Stimulated activated CD4-positive, alpha-beta T cell treated with anti-CD3 and anti-CD28 coated beads, Interleukin-1b, Interleukin-23, amount 100 ng/mL, for 48 hours (primary cell): ENCODE measurements around the gene BLOC1S1.

Experiments
- DNase-seq: peaks from one replicate; pipeline ENCODE4 v3.0.0-alpha.2; 2020

BLOC1S1 gene

DNA sequence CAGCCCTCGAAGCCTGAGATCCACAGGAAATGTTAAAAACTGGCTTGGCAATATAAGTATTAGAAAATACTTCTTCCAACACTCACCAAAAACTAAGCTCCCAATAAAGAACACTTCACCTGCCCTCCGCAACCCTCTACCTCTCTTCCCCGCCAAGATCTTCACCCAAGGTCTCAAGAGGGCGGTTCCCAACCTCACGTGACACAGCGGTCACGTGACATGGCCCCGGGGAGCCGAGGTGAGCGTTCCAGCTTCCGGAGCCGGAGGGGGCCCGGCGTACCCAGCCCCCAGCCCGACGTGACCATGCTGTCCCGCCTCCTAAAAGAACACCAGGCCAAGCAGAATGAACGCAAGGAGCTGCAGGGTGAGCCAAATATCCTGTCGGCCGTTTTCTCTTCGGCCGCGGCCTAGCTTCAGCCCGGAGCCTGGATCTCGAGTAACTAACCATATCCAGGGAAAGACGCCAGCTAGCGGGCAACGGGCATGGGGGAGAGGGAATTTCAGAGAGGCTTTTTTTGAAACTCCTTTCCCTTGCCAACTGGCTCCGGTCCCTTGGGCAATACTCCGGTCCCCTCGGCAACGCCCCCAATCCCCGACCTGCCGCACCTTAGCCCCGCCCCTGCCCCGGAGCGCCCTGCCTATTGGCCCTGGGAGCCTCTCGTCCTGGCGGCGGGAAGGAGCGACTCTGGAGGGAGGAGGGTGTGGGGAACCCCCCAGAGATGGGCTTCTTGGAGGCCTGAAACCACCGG, at the start of gene BLOC1S1:
Gene BLOC1S1 (plus strand): TSS at position 214 of the 749 bp plus-strand sequence. CDS start 6 bp downstream, at position 220.
- DNase-seq: peak; percentile 94

DNA sequence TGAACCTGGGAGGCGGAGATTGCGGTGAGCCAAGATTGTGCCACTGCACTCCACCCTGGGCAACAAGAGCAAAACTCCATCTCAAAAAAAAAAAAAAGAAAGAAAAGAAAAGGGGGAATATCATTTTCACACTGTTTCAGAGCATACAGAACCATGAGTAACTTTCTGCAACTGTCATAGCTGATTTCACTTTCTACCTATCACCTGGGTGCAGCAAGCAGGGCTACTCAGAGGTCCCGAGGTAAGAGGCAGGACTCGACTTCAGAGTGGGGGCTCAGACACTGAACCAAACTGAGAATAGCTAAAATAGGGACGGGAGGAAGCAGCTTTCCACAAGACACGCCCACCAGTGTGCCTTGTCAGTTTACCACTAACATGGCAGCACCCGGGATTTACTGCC, 49.3 kb upstream of the BLOC1S1 start:
- DNase-seq: no peak

DNA sequence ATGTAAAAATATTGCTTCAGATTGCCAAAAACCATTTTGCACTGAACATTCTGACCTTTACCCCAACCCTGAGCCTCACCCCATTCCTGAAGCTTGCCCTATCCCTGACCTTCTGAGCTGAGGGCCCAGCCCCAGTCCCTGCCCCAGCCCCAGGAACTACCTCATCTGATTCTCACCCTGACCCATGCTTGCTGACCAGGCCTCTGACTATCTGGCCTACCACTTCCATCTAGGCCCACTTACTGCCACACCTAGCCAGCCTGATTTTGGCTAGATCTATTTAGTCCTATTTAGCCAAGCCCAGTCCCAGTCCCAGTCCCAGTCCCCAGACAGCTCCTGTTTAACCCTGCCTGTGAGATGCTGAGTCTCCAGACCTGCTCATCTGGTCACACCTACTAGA, 45.6 kb upstream of the BLOC1S1 start:
- no peak for DNase-seq

DNA sequence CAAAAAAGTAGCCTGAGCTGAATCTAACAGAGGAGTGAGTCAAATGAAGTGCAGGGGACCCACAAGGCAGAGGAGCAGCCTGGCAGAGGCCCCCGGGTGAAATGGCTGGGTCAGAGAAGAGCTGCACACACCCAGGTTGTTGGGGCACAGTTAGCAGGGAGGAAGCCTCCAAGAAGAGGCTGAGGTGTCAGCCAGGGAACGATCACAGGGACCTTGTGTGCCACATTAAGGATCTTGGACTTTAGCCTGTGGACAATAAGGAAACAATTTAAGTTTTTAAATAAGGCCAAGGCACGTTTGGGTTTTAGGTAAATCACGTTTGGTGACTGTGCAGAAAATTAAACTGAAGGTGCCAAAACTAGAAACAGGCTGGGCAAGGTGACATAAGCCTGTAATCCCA, 44.1 kb upstream of the BLOC1S1 start:
- DNase-seq: no peak

DNA sequence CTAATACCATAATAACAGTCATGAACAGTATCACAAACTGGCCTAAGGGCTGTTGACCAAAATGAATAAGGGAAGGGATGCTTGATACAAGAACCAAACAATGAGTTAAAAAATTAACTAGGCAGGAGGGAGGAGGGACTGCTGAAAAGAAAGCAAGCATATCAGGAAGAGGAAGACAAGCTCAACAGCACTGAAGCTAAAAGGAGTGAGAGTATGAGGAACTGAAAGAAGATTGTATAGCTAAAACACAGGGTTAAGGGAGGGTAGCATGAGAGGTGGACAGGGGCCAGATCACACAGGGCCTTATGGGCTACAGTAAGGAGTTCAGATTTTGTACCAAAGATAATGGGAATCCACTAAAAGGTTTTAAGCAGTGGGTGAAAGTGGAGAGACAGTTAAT, 42.2 kb upstream of the BLOC1S1 start:
- no peak for DNase-seq

DNA sequence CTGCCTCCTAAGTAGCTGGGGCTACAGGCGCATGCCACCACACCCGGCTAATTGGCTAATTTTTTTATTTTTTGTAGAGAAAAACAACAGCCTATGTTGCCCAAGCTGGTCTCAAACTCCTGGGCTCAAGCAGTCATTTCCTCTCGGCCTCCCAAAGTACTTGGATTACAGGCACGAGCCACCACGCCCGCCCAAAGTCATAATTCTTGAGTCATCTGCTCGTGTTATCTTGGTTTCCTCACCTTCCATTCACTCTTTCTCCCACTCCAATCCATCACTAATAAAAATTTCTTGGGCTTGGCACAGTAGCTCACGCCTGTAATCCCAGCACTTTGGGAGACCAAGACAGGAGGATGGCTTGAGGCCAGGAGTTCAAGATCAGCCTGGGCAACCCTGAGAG, 40.2 kb upstream of the BLOC1S1 start:
- DNase-seq: no peak

DNA sequence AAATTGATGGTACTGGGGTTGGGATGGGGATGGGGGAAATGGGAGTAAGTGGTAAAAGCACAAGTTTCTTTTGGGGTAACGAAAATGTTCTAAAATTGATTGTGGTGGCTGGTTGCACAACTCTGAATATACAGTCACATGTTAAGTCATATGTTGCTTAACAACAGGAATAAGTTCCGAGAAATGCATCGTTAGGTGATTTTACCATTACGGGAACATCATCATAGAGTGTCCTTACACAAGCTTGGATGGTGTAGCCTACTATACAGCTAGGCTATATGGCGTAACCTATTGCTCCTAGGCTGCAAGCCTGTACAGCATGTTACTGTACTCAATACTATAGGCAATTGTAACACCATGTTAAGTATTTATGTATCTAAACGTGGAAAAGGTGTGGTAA, 39.1 kb upstream of the BLOC1S1 start:
- DNase-seq: no peak

DNA sequence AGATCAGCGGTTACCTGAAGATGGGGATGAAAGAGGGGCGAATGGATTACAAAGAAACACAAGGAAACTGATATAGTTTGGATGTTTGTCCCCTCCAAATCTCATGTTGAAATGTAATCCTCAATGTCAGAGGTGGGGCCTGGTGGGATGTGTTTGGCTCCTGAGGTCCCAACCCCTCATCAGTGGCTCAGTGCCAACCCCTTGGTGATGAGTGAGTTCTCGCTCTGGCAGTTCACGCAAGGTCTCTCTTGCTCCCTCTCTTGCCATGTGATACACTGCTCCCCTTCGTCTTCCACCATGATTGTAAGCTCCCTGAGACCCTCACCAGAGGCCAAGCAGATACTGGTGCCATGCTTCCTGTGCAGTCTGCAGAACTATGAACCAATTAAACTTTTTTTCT, 36.2 kb upstream of the BLOC1S1 start:
- no peak for DNase-seq

DNA sequence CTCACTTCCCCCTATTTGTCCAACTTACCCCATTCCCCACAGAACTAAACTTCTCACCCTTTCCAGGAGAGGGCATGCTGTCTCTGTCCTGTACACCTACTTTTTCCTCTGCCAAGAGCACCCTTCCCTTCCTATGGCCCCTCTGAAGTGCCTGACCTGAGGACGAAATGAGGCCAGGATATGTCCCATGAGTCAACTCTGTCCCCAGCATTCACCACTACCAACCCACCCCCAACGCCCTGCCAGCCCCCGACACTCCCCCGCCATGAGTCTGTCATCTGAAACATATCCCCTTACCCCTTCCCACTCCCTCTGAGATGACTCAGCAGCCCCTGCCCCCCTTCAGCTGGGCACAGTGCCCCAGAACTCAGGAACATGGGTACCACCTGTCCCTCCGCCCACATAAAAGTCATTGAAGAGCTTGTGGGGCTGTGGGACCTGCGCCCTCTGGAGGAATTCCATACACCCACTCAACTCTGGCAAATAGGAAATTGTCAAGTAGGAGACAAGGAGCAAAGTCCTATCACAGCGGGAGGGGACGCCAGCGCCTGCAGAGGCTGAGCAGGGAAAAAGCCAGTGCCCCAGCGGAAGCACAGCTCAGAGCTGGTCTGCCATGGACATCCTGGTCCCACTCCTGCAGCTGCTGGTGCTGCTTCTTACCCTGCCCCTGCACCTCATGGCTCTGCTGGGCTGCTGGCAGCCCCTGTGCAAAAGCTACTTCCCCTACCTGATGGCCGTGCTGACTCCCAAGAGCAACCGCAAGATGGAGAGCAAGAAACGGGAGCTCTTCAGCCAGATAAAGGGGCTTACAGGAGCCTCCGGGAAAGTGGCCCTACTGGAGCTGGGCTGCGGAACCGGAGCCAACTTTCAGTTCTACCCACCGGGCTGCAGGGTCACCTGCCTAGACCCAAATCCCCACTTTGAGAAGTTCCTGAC, 34.4 kb upstream of the BLOC1S1 start:
- no peak for DNase-seq

DNA sequence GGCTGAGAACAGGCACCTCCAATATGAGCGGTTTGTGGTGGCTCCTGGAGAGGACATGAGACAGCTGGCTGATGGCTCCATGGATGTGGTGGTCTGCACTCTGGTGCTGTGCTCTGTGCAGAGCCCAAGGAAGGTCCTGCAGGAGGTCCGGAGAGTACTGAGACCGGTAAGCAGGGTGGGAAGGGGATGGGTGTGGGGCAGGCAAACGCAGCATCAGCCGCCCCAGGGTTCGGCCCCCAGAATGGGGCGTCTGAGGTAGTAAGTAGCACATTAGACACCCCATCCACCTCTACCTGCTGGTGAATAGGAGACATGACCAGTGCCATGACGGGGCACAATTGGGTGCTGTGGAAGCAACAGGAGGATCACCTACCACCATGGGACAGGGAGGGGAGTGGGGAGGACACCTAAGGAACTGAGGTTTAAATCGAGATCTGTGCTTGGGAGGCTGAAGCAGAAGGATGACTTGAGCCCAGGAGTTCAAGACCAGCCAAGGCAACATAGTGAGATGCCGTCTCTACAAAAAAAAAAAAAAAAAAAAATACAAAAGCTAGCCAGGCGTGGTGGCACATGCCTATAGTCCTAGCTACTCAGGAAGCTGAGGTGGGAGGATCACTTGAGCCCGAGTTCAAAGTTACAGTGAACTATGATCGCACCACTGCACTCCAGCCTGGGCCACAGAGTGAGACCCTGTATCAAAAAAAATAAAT, 33.6 kb upstream of the BLOC1S1 start:
- no peak for DNase-seq

DNA sequence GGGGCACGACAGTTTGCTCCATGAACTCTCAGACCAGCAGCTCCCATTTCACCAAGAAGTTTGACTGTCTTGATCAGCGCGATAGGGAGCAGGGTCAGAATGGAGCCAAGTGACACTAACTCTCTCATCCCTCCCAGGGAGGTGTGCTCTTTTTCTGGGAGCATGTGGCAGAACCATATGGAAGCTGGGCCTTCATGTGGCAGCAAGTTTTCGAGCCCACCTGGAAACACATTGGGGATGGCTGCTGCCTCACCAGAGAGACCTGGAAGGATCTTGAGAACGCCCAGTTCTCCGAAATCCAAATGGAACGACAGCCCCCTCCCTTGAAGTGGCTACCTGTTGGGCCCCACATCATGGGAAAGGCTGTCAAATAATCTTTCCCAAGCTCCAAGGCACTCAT, 32.2 kb upstream of the BLOC1S1 start:
- DNase-seq: no peak

DNA sequence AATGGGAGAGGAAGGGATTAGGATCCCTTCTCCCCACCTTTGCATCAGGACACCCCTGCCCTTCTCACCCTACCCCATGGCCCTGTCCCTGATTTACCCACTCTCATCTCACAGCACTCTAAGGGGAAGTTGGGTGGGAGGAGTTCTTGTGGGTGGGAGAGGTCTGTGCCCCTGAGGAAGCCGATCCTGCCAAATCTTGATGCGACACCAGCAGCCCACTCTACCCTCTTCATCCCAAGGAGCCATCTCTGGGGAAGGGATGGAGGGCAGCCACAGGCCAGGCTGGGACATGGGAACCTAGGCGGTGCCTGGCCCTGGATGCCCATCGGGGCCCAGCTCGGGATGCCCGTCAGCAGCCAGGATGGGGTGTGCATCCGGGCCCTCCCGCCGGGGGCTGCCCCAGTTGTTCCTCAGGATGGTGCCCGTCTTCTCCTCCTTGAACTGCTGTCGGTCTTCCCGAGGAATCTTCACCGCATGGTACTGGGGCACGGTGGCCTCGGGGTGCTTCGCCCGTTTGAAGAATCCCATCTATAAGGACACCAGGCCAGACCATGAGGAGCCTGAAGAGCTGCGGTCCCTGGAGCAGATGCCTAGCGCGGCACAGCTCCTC, 31.0 kb upstream of the BLOC1S1 start:
- no peak for DNase-seq

DNA sequence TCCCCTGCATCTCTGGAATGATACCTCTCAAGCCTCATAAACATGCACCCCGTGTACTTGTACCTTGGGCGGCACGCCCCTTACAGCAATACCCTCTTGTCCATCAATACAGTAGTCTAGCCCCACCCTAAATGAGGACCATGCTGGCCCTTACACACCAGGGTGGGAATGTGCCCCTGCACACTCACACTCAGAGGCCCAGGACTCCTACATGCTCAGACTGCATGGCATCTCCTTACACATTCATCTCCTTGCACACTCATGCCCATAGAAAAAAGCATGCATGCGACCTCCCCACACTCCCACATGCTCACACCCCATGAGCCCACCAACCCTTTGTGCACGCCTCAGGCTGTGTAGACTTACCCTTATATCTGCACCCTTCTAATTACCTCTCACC, 30.2 kb upstream of the BLOC1S1 start:
- no peak for DNase-seq

DNA sequence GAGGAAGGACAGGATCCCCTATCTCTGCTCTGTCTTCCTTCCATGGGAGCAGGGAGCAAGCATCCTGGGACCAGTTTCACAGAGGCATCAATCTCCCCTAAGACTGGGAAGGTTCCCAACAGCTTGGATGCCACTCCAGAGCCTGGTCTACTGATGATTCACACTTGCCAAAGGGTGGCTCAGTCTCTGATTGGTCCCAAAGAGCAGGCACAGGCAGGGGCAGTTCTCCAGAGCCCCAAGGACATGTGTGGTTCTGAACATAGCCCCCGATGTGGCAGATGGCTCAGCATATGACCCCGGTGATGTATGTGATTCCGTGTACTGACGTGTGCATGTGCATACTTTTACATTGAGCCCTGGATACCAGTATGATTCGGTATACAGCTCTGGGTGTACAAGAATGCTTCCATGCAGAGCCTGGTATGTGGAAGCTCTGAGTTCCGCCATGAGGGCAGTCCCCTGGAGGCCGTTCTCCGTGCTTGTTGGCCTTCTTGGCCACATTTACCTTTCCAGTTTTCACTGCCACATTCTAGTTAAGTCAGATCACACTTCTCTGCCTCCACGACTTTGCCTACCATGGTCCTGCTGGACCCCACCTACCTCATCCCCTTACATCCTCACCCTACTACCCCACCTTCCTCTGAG, 29.4 kb upstream of the BLOC1S1 start:
- DNase-seq: no peak

DNA sequence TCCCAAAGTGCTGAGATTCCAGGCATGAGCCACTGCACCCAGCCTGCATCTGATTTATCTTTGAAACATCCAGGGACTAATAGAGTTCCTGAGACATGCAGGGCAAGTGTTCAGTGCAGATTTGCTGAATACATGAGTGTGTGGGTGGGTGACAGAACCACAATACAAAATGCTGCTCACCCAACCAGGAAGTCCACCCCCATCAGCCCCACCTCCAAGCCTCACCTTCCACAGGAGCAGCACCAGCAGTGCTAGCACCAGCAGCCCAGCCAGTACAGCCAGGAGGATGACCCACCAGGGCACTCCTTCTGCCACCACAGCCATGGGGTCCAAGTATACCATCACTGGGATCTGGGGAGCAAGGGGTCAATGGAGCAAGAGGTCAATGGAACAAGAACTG, 28.1 kb upstream of the BLOC1S1 start:
- DNase-seq: peak; percentile 38

DNA sequence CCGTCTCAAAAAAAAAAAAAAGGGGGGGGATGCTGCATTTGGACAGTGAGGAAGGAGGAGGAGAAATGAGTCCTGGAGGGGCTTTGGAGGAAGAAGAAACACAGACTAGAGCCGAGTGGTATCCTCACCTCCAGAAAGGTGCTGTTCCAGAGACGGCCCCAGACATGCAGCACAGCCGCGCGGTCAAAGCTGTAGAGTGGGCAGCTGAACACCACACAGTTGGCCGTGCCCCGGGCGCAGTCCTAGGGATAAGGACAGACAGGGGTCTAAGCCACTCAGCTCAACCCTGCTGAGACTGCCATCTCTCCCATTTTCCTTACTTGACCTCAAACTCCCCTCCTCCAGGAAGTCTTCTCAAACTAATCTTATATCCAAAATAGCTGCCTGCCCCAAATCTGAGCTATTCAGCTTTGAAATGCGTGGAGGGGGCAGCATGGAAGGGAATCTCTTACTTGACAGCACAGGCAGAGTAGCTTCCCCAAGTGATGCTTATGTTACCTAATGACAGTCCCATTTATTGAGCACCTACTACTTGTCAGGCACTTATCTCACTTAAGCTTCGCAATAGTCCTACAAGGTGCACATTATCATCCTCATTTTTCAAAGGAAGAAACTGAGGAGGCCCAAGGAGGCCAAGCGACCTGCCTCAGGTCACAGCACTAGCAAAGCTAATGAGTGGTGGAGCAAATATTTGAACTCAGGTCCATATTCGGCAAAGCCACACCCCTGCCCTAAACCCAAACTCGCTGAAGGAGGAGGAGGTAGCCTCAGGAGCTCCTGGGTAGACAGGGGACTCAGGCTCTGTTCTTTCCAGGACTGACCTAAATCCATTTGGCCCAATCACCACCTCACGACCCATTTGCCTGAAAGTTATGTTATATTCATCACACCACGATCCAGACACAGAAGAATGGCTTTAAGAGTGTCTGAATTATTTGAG, 26.9 kb upstream of the BLOC1S1 start:
- DNase-seq: no peak

DNA sequence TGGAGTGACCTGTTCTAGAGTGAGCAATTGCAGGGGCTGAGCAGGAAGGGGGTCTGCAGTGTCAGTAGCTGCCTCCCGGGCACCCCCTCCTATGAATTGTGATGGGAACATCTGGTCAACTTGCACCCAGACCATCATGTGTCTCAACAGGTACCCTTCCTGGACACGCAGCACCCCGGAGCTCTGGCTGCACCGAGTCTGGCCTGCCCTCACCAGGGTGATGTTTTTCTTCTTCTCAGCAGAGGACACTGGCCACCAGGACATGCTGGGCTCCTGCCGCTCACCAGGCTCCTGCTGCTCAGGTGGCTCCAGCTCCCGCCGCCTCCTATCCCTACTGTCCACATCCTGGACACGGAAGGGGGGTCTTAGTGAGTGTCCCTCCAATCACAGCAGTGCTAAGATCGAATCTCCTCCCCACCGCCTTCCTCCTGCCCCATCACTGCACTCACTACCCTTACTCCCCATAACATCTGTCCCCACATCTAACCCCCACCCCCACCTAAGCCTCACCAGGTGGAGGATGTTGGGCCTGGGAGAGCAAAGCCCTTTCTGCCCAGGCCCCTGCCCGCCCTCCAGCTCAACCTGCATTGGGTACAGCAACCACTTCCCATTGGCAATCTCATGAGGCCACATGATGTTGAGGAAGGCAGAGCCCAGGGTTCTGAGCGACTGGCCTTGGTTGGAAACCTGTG, 23.1 kb upstream of the BLOC1S1 start:
- DNase-seq: no peak

DNA sequence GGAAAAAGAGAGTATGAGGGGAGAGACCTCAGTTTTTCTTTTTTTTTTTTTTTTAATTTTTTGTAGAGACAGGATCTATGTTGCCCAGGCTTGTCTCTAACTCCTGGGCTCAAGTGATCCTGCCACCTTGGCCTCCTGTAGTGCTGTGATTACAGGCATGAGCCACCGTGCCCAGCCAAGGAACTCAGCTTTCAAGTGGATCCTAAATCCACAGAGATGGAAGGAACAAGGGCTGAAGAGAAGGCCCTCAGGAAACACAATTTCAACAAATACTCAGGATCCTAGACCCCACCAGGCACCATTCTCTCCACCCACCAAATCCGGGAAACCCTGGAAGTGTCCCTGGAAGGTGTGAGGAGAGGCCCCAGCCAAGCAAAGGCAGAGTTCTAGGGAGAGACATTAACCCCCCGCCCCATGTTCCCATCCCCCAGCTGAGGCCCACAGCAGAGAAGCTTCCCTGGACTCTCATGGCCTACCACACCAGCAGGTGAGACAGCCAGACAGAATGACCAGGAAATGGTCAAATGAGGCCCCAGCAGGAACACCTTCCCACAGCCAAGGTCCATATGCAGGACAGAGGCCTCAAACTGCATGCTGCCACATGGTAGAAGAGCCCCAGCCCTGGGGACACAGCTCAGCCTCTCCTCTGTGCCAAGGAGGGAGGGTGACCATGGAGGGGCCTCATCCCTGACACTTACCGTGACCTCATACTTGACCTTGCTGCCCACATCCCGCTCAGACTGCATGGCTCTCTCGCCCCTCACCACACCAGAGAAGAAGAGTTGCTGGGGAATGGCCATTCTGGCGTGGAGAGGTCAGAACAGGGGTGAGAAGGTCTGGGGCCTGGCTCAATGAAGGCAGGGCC, 22.3 kb upstream of the BLOC1S1 start:
- DNase-seq: no peak

DNA sequence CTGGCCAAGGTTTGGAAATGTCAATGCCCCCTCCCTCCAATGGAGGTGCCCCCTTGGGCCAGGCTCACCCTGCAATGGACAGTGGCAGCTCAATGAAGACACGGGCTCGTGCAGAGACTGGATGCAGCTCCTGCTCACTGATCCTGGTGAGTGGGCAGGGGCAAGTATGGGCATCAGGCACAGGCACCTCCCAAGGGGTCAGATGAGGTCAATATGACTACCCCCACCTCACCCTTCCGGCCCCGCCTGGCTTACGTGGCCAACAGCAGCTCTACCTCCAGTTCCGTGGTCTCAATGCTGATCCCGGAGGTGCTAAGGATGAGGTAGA, 21.7 kb upstream of the BLOC1S1 start:
- no peak for DNase-seq

DNA sequence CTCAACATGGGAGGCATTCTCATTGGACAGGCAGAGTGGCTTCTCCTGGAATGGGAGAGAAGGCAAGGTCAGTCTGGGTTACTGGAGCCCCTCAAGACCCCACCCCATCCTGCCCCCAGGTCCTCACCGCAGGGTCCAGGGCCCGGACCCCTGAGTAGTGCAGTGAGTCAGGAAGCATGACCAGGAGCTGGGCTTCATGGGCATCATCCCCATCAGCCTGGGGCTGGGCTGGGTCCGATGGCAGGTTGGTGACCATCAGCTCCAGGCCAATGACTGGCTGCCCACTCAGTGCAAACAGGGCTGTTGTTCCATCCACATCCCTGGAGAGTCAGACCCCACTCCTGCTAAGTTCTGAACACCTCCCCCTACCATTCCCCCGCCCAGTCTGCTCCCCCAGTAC, 21.2 kb upstream of the BLOC1S1 start:
- DNase-seq: no peak
